Subcutaneous abdominal adipose tissue (tissue), 5 donors: Measurements from ENCODE around the gene KRT71.

Experiments used
- H3K27ac ChIP-seq: one replicate; pipeline ENCODE4 v1.7.0; 2013; ENCODE audit warnings: low read depth, mild to moderate bottlenecking, inconsistent platforms, low read length, moderate library complexity
- H3K27me3 ChIP-seq, 5 donors: one replicate each; pipeline ENCODE4 v1.7.0; 2013; ENCODE audit warnings: low read length in 5 of 5, inconsistent platforms in 1 of 5; ENCODE audit not compliant: control insufficient read depth in 5 of 5, insufficient read depth in 4 of 5
- H3K36me3 ChIP-seq, 5 donors: one replicate each; pipeline ENCODE4 v1.7.0; 2013; ENCODE audit warnings: low read length in 5 of 5; ENCODE audit not compliant: control insufficient read depth in 5 of 5, insufficient read depth in 5 of 5
- H3K4me1 ChIP-seq, 5 donors: one replicate each; pipeline ENCODE4 v1.7.0; 2013; ENCODE audit warnings: low read length in 5 of 5, mild to moderate bottlenecking in 3 of 5, moderate library complexity in 1 of 5; ENCODE audit not compliant: control insufficient read depth in 5 of 5, insufficient read depth in 5 of 5
- H3K4me3 ChIP-seq, 5 donors: one replicate each; pipeline ENCODE4 v1.7.0; 2013; ENCODE audit warnings: low read length in 5 of 5, low read depth in 1 of 5
- H3K9ac ChIP-seq, 5 donors: one replicate each; pipeline ENCODE4 v1.7.0; 2013; ENCODE audit warnings: low read length in 5 of 5, mild to moderate bottlenecking in 4 of 5, moderate library complexity in 3 of 5
- H3K9me3 ChIP-seq, 5 donors: one replicate each; pipeline ENCODE4 v1.7.0; 2013; ENCODE audit warnings: low read length in 5 of 5; ENCODE audit not compliant: control insufficient read depth in 5 of 5
- donor health status: healthy.
- donor health status: healthy.
- donor health status: healthy.
- donor health status: healthy.
- donor health status: healthy.

The KRT71 gene

DNA sequence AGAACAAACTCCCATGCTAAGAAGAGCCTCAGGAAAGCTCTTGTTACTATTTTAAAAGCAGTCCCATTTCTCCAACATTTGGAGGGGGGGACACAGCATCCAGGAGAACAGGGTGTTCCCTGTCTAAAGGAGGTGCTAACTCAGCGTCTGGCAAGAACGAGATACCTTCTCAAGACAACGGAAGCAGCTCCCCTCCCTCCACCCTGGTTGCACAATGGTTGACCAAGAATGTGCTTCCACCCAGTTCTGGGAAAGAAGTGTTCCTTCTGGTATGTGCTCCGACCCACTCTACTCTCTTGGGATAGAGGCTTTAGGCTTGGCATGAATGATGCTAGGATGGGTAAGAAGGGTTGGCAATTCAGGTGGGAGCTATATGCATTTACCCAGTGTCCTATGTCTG, 58.4 kb downstream of the KRT71 start:
- H3K9ac ChIP-seq = no peak overlapping the region
- peaks cover 0 to 4% (median 0%) of the 10 kb centered on the region in 5 donors for H3K27me3 ChIP-seq
- no peaks in the 10 kb centered on the region for H3K36me3 ChIP-seq
- no peak overlapping the region for H3K4me3 ChIP-seq
- H3K9me3 ChIP-seq = no peaks in the 10 kb centered on the region
- no peak overlapping the region for H3K27ac ChIP-seq
- H3K4me1 ChIP-seq = peaks cover 0 to 26% (median 19%) of the 10 kb centered on the region in 5 donors

DNA sequence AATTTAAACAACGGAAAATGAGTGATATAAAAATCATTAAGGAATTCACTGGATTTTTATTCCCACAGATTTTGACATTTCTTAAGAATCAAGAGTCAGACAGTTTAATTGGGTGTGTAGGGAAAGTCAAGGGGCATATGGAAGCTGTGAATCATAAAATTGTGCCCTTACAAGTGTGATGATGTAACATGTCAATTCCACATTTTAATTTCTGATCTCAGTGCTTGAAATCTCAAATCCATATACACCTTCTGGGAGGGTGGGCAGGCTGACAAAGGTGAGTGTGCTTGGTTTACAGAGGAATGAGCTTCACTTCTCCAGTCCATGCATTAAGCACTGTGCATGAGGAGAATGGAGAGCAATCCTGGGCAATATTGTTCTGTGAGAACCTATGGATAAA, 58.8 kb downstream of the KRT71 start:
- H3K27ac ChIP-seq = no peak overlapping the region
- no peaks in the 10 kb centered on the region for H3K9me3 ChIP-seq
- no peak overlapping the region for H3K4me3 ChIP-seq
- H3K27me3 ChIP-seq = peaks cover 0 to 4% (median 0%) of the 10 kb centered on the region in 5 donors
- H3K9ac ChIP-seq = no peak overlapping the region
- H3K4me1 ChIP-seq = peaks cover 0 to 26% (median 19%) of the 10 kb centered on the region in 5 donors
- H3K36me3 ChIP-seq = no peaks in the 10 kb centered on the region
